HG03521 (cell line): ENCODE results near the gene GALNT14.

ENCODE experiments used
- ATAC-seq: cut with Tn5 transposase; IDR thresholded peaks from one replicate; pipeline ENCODE4 v1.9.1; 2021; ENCODE audit warnings: mild to moderate bottlenecking, moderate library complexity; ENCODE audit not compliant: unreplicated experiment

Gene GALNT14

GRCh38 chr2:31016648-31017047, 121.6 kb downstream of the GALNT14 start:
- ATAC-seq, result no peak

DNA sequence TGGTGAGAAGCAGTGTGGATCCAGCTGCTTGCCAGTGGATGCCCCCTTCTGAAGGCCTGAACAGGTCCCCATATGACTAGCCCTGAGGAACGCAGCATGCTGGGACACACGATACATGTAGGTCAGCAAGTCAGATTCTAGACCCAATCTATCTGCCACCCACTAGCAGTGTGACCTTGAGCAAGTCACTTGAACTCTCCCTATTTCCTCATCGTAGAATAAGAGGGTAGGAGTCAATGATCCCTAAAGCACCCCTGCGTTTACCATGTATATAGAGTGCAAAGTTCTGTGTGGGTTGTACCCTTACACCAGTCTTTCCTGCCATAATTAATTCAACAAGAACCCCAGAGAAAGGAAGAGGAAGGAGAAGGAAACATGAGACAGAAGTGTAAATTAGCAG, 123.7 kb downstream of the GALNT14 start:
- no peak for ATAC-seq

- no peak for ATAC-seq
Observed at GRCh38 chr2:31013301-31013700, 124.9 kb downstream of the GALNT14 start.

DNA sequence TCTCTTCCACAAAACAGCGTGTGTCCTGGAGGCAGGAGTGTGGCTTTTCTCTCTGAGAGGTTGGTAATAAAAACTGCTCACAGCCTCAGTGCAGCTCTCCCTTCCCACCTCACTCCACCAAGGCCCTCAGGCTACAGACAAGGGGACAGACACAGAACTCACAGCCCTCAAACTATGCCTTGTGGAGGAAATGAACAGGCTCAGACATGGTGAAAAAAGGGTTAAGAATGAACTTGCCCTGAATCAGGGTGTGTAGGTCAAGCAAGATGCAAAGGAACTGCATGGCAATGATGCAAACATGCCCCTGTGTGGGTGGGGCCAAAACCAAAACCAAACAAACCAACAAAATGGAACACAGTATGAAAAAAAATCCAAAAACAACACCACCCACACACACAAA, 125.8 kb downstream of the GALNT14 start:
- no peak for ATAC-seq

DNA sequence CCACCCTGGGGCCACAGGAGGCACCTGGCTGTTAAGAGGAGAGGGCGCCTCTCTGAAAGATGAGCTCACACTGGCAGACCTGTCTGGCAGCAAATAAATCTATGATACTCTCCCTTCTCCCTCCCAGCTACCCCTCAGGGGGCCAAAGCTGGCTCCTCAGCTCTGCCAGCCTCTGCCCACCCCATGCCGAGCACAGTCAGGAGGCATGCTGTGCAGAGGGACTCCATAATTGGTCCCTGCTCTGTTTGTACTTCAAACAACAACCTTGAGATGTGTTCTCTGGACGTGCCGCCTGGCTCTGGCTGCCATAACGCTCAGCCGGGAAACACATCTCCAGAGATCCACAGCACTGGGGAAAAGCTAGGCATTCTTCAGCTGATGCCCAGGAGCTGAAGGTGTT, 126.7 kb downstream of the GALNT14 start:
- no peak for ATAC-seq

- ATAC-seq, result no peak
Observed at GRCh38 chr2:31008561-31009114, 129.6 kb downstream of the GALNT14 start.

DNA sequence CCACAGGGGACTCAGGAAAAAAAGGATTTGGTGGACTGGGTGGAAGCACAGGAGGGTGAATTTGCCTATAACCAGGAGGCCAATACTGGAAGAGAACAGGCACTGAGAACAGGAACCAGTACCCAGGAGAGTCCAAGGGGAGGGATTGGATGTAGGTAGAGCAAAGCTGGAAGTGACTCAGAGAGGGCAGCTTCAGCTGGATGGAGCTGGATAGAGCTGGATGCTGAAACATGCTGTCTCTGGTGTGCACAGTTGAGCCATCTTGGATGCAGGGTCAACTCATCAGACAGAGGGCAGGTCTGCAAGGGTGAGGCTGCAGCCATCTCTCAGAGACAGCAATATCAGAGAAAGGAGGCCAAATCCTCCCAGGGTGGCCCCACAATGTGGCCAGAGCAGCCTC, 134.0 kb downstream of the GALNT14 start:
- ATAC-seq, result no peak

DNA sequence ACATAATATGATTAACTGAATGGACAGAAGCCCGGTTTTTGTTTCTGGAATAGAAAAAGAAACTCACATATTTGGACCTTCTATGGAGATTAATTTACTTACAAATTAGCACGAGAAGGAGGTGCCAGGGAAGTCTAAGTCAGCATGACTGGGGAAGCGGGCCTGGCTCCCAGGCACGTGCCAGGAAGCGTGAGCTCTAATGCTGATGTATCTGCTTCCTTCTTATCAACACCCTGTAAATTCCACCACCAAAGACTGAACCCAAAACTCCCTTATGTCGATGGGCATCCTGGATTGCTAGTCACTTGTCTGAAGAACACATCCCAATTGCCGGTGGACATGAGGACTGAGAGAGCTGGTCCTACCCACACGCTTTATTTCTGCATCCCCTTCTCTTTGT, 134.5 kb downstream of the GALNT14 start:
- ATAC-seq, result no peak

DNA sequence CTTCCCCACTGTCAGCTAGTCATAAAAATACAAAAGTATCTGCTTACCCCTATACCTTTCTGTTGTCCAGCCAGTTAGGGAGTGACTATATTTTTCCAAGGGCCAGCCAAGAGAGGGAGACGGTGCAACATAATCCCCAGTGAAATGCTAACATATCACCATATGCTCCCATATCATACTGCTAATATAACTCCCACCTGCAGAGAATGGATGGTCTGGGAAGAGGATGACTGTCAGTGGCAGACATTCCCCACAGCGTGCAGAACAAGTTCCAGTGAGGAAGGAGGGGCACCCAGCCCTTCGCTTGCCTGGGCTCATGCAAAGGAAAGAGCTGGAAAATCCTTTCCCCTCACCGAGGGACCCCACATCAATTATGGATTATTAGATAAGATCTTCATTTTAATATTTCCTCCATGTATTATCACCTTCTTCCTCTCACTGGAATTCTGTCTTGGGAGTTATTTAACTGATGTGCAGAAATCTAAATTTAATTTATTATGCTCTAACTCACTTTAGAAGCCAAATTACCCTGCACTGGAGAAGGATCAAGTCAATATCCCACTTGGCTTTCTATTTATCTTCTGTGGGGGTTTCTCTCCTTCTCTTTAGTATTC, 135.6 kb downstream of the GALNT14 start:
- no peak for ATAC-seq

GRCh38 chr2:31000970-31001369, 137.3 kb downstream of the GALNT14 start:
- no peak for ATAC-seq

- ATAC-seq, result no peak
Observed at GRCh38 chr2:30998672-30999071, 139.6 kb downstream of the GALNT14 start.

GRCh38 chr2:30997979-30998378, 140.3 kb downstream of the GALNT14 start:
- no peak for ATAC-seq

DNA sequence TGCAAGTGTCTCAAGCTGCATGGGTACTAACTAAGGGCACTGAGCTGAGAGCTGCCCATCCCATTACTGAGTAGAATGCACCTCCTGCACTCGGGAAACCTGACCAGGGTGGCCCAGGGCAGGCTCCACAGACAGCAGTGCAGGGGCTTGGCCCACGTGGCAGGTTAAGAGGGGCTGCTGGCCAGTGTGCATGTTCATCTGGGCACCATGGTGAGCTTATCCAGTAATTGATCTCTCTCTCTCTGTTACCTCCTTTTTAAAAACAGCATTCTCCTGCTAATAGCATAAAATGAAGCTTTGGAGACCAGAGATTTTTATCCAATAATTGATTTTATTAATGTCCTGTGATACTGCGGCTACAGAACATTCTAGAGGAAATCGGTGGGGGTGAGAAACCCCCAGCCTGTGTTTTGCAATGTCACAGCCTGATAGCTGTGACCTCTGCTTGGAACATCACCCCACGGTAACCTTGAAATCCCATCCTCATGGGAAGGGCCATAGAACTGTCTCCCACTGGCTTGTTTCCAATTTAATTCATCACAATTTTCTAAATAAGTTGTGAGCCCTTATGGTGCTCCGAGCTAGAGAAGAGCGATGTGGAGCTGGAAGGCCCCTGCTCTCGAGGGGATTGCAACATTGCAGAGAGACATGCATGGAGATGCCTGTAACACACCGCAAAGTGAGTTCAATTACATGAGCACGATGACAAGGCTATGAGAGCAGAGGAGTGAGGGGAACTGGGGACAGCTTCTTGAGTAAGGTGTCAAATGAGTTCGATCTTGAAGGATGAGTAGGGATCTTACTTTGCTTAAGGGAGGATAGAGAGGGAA, 143.8 kb downstream of the GALNT14 start:
- ATAC-seq, result no peak

DNA sequence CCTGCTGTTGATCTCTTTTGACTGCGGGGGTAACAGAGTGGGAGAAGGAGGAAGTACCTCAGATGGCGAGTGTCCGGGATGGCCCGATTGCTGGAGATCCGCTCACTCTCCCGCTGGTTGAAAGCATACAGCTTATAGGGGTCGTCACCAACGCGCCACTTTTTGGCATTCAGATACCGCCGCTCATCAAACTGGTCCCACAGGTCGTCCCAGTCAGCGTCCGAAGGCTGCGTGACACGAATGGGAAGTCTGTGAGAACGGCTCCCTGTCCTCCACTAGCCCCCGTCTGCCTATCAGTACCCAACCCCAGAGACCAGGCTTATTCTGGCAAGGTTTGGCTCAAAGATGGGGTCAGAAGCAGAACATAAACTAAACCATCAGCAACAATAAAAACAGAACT, 145.5 kb downstream of the GALNT14 start:
- no peak for ATAC-seq

DNA sequence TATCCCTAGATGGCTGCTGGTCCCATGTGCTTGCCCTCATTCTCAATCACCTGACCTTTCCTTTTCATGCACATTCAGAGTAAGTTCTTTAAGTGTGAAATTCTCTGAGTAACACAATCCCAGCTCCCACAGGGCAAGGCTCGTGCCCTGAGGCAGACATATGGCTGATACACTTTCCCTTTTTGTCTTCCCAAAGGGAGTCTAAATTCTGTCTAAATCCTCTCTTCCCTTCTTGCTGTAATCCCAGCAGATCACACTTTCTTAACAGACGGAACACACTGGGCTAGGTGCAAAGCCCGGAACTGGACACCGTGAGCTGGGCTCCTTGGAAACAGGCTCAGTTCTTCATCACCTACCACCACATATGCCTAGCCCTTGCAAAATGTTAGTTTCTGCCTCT, 147.6 kb downstream of the GALNT14 start:
- ATAC-seq, result no peak

DNA sequence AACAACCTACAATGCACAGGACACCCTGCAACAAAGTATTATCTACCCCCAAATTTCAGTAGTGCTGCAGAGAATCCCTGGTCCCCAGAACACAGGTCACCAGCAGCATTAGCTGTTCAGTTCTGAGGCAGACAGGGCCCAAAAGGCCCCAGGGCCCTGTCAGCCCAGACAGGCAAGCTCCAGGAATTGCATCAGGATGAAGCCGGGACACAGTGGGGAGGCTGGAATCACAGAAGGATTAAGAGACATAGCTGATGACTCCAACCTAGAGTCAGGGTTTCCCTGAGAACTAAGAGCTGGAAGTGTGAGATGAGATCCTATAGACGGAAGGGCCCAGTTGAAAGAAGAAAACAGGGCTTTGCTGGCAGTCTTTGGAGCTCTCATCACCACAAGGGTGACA, 148.1 kb downstream of the GALNT14 start:
- ATAC-seq, result no peak

DNA sequence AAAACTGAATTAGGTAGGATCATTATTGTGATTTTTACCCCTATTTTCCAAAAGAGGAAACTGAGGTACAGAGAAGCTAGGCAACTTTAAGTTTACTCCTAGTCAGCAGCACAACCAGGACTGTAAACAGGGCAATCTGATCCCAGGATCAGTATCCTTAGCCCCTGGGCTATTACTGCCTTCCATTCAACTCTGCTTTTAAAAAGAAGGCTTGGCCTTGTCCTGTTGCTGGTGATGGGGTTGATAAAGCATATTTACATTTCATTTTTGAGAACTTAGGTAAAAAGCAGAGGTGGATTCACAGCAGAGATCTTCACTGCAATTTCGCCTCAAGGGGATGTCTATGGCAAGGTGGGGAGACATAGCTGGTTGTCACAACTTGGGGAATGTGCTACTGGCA, 148.5 kb downstream of the GALNT14 start:
- ATAC-seq, result no peak

- ATAC-seq, result no peak
Observed at GRCh38 chr2:30987566-30987965, 150.7 kb downstream of the GALNT14 start.

DNA sequence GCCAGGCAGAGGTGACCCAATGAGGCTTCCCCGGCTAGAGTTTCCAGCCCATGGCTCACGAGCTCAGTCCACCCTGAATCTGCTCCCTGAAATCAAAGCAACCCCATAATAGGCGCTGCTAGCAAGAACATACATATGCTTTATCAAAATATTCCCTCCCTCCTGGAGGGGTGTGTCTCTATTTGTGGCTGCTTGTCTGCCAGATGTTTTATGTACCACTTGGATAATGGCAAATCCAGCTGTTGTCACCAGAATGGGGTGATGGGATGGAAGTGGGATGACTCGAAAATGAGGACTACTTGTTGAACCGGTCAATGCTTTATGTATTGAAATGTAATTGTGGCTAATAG, 152.0 kb downstream of the GALNT14 start:
- no peak for ATAC-seq

DNA sequence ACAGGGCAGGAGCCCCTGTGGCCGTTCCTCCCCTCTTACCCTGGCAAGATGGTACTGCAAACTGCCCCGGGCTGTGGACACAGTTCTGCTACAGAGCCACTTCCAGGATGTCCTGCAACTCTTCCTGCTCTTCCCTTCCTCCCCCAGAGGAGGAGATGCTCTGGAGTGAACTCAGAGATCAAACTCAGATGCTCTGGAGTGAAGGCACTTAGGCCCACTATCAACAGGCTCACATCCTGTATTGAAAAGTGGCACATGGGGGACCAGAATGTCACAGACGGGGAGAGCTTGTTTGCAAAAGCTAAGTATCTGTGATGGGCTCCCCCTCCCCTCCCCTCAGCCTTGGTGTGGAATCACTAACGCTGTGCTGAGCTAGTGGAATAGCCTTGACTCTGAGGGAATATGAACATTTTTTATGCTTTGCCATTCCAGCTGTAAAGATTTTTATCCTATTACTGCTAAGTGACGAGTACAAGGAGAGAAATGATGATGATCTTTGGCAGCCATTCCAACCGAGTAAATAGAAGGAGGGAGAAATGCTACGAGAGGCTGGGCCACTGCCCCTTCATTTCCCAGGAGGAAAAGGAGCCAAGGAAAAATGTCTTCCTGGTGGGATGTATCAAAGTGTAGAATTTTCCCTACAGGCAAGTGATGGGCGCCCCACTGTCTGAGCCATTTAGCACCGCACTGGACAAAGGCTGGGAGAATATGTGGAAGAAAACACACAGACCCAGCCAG, 152.6 kb downstream of the GALNT14 start:
- no peak for ATAC-seq

DNA sequence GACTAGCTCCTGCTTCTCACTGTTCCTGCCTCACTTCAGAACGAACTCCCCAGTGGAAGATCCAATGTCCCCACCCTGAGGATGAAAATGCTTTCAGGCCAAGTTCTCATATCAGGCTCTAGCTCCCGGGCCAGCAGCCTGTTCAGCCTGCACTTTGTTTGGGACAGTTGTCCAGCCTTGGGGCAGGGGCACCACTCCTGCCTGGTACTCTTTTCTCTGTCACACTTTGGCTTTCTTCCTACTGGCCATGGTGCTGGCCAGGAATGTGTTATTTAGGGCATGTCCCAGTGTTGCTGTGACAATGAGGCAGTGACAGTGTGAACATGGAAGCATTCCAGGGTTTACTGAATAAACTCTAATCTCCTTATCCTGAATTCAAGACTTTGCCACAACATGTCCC, 154.1 kb downstream of the GALNT14 start:
- no peak for ATAC-seq

GRCh38 chr2:30981510-30981909, 156.7 kb downstream of the GALNT14 start:
- ATAC-seq, result no peak
